Stimulated activated CD8-positive, alpha-beta memory T cell treated with anti-CD3 and anti-CD28 coated beads, Interleukin-4, amount 100 ng/mL, for 48 hours (primary cell): Measurements from ENCODE around the gene IGF1.

Experiments
- DNase-seq: peaks from one replicate; pipeline ENCODE4 v3.0.0-alpha.2; 2020

IGF1 gene

DNA sequence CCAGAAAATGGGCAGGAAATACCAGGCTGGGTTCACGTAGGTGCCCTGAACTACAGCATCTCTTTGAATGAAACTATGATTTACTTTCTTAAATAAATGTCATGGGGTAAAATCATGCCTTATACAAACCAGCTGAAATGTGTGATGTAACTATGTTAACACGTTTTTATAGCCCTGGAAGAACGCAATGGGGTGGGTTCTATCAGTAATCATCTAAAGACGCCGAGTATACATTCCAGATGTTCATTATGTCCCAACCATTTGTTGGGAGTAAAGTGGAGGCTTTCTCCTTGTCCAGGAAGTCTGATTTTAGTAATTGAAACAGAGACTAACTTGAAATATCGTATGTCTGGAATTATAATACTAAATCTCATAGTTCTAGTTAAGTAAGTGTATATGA lies 16.2 kb upstream of the IGF1 start:
- no peak for DNase-seq

GRCh38 chr12:102487226-102487625 lies 6.9 kb upstream of the IGF1 start:
- DNase-seq = no peak

- no peak for DNase-seq
Observed at GRCh38 chr12:102486153-102486552, 5.8 kb upstream of the IGF1 start.

- peak; percentile 71 for DNase-seq
Observed at GRCh38 chr12:102484428-102484958, 4.1 kb upstream of the IGF1 start.

- no peak for DNase-seq
Observed at GRCh38 chr12:102484017-102484416, 3.7 kb upstream of the IGF1 start.

DNA sequence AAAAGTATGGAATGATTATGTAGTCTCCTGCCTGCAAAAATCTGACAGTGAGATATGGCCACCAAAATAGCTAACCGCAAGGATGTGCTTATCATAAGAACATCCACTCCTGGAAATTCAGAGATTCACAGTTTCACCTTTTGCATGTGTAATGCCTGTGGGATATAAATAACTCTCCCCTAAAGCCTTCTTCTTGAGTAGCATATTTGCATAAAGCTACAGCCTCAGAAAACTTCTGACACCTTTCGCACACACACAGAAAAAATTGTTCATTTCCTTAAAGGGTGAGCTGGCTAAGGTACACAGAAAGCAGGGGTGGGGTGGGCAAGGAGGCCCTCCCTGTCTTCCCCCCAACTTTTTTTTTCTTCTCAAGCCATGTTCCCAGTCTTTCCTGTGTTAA lies 3.1 kb upstream of the IGF1 start:
- DNase-seq = no peak

DNA sequence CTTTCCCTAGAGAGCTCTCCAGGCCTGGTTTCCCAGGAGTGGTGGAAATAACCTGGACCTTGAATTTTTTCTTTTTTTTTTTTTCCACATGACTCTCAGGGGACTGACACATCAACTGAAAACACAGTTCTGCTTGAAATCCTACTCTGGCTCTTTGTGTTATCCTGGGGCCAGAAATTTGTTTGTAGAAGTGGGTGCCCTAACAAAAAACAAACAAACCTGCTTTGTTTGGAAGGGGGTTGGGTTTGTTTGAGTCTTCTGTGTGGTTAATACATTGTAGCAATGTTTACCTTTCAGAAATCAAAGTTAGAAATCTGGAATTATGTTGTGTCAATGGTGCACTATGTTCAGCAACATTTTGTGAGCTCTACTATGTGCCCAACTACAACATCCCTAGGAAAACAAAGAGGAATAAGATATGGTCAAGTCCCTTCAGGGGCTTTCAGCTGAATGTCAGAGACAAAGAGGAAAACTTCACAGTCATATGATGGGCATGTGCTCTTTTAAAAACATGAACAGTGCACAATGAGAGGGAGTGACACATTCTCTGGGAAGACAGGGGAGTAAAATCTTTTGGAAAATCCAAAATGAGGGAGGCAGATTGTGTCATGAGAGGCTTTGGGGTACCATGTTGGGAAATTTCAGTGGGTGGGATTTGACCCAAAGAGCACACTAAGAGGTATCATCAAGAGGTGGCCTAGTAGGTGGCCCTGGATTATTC lies 1.5 kb upstream of the IGF1 start:
- no peak for DNase-seq

DNA sequence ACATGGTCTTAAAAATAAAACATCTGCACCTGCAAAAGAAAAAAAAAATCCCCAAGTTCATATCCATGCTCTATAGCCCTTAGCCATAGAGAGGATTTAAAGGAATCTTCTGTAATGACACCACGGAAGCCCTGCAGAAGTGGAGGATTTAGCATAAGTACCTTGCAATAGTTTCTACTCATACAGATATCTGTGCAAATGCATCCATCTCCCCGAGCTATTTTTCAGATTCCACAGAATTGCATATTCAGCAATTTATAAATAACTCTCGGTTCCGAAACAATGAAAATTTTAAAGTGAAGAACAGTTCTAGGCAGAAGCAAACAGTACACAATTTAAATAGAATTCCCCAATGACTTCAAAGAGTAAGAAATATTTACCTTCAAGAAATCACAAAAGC lies 424 bp downstream of the IGF1 start:
- DNase-seq = no peak

- no peak for DNase-seq
Observed at GRCh38 chr12:102479099-102479885, 1.1 kb downstream of the IGF1 start.

DNA sequence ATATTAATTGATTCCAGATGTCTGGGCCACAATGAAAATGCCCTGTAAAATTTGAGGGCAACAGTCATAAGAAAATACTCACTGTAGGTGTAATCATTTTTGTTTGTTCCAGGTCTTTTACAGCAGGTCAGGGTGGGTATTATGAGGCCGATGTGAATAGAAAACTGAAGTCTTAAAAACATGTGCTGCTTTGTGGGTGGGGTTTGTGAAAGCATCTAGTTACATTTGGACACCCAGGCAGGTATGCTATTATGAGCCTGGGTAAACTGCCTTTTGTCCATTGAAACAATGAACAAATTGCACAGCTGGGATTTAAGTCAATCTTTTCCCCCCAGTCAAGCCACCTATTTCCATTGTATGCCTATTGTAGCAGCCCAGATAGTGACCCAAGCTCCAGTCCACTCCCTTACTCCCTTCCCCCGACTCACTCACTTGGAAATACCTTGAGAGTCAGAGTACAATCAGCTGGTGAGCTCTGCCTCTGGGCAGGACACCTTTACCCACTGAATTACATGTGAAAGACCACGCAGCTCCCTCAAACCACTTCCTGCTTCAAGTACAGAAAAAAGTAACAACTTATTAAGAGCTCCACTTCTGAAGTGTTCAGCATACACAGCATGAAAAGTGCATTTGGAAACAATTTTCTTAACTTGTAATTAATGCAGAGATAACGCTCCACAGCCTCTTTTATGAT lies 1.8 kb downstream of the IGF1 start:
- peak; percentile 54 for DNase-seq

DNA sequence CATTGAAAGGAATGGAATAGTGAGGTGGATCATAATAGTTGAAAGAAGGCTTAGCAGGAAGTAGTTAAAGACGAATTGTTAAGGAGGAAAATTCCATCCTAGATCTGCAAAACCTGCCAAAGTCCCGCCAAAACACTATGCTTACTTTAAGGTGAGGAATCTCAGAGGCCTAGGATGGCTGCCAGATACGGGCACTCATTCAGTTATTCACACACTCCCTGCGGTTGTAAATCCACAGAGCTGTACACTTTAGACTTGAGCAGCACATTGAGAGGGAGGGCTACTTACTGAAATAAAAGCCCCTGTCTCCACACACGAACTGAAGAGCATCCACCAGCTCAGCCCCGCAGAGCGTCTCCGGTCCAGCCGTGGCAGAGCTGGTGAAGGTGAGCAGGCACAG lies 5.0 kb downstream of the IGF1 start:
- no peak for DNase-seq

GRCh38 chr12:102474438-102475064 lies 5.8 kb downstream of the IGF1 start:
- DNase-seq = no peak

DNA sequence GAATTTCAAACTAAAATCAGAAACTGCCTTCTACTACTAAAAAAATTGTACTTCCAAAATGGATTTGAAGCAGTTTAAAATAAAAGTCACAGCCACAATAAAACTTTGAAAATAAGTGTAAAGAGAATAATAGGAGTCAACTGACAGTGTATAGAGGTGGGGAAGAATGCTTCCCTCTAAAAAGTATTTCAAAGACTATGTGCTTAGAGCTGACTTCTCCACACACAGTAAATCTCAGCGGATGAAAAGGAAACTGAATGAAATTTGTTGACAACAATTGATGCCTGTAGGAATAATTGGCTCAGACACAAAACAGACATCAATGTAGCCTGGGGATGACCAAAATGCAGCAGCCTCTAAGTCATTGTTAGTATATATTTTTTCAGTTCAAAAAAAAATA lies 7.9 kb downstream of the IGF1 start:
- DNase-seq = no peak

DNA sequence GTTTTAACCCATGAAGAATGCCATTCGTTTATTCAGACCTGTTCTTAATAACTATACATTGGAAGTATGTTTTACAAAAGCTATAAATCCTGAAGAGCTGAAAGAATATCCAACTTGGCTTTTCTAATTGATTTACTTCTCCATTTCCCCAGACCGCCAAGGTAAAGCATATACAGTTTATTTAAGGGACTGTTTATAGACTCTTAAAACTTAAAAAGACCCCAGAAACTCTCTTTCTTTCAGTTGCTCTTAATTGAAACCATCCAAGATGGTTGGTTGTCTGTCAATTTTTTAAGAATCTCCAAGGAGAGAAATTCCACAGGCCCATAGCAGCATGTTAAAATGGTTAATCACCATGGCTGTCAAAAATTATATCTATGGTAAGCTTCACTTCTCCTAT lies 8.8 kb downstream of the IGF1 start:
- DNase-seq = no peak

- no peak for DNase-seq
Observed at GRCh38 chr12:102470945-102471344, 9.4 kb downstream of the IGF1 start.

DNA sequence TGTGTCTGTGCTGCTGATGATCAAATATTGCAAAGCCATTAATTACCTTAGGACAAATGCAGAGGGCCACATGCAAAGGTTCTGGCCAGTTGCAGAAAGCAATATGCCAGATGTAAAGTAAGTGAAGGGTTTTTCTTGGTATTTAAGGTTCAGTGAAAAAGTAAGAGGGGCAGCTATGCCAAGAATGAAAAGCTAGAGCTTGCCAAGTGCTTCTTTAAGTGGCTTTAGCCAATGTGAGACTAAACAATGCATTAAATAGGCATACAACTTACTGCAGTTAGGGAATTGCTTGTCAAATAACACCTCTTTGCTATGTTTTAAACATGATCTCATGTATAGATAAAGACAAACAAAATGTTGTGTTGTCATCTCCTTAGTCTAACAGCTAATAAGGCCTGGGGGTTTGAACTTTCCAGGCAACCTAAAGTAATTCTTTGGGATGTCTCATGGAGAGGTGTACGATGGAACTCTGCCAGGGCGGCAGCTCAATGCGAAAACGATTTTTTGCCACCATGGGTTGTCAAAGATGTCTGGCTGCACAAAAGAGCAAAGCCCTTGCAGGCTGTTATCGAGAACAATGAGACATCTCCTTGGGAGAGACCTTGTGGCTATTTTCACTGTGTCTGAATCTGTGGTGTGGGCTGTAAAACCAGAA lies 12.0 kb downstream of the IGF1 start:
- DNase-seq = no peak

DNA sequence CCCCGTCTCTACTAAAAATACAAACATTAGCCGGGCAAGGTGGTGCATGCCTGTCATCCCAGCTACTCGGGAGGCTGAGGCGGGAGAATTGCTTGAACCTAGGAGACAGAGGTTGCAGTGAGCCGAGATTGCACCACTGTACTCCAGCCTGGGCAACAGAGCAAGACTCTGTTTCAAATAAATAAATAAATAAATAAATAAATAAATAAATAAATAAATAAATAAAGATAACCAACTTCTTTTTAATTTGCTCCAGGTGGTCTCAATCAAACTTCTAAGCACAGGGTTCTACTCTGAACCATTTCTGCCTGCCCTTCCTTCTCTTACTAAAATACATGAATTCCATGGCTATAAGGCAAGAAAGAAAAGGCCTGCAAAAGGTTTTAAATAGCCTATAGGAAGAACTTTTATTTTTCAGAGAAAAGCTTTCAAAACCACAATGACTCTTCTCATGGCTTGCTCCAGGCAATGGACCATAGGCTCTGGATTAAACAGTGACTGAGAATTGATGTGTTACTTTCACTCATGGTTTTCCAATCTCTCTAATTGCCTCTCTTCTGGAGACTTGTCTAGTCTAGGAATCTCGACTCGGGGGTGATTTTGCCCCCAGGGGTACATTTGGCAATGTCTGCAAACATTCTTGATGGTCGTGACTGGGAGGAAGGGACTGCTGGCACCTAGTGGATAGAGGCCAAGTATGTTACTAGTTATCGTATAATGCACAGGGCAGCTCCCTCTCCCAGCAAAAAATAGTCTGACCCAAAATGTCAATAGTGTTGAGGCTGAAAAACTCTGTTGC lies 14.4 kb downstream of the IGF1 start:
- DNase-seq = no peak

DNA sequence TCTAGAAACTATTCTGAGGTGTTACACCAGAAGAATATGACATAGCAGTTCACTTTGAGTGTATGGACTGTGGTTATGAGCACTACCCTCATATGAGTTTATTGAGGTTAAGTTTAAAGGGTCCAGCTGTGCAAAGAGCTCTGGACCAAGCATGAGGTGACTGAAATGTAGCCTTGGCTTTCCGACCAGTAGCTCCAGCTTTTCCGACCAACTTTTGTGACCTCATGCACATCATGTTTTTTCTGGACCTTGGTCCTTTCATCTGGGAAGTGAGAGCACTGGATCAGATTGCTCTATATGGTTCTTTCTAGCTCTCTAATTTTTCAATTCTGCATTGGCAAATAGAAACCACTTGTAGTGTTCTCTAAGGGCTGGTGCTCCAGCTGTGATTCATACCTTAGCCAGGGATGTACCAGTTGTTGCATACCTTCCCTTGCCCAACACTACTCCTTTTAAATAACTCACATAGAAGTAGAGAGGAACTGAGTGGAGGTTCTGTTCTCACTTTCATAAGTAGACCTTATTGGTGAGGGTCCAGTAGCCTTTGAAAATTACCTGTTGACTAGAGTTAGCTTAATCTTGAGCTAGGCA lies 16.6 kb downstream of the IGF1 start:
- no peak for DNase-seq

DNA sequence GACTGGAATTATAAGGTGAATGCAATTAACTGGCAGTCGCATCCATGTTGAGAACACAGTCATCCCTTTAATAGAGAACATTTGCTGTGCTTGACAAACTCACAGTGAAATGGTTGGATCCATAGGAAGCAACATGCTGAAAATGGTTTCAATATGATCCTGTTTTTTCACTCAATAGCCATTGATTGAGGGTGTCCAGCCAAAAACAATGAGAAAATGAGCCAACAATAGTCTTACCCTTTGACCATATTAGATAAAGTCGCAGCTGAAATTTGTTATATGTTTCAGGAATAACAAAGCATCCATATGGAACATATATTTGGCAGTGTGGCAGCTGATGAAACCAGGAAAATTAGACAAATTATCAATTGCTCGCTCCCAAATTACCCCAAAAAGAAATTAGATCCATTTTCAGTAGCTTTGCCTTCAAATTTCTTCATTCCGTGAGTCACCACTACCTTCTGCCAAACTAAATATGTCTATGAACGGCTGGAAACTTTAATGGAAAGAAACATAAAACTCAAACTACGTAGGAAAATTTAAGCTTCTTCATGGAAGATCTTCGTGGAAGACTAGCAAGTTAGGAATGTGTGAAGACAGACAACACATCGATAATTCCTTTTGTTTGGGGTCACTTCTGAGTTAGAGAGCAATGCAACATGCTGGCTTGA lies 17.4 kb downstream of the IGF1 start:
- no peak for DNase-seq

- DNase-seq = no peak
Observed at GRCh38 chr12:102462386-102462785, 18.0 kb downstream of the IGF1 start.

DNA sequence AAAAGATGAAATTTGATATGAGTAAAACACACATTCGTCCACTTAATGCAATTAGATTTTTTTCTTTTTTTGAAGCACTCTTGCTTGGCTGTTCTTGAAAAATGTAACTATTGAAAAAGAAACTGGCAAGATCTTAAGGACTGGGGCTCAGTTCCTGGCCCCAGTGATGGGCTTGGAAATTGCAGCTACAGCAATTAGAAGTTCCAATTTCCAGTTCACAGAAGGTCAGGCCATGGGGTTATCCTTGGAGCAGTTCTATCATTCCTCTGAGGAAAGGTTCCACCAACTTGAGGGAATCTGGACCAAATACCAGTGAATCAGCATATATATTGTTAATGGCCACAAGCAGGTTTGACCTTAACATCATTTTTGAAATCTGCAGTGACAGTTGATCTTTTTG lies 18.9 kb downstream of the IGF1 start:
- DNase-seq = no peak
